Mesenchymal stem cell (in vitro differentiated cells and primary cell): ENCODE measurements around the gene TMEM151A.
A peak's percentile ranks its signal among the peaks of the same experiment; 100 is the strongest.

Experiments used
- DNase-seq: peaks from one replicate; pipeline ENCODE4 v3.0.0-alpha.2; 2013
- H2AFZ ChIP-seq: one replicate; pipeline ENCODE4 v1.6.1; 2013; ENCODE audit warnings: low read depth, mild to moderate bottlenecking, control low read depth, inconsistent platforms, low read length, moderate library complexity
- H2AK5ac ChIP-seq: 2 replicates; pipeline ENCODE4 v1.6.1; 2013; ENCODE audit warnings: low read length, moderate library complexity, mild to moderate bottlenecking, inconsistent platforms; ENCODE audit not compliant: severe bottlenecking
- H2BK120ac ChIP-seq: one replicate; pipeline ENCODE4 v1.6.1; 2013; ENCODE audit warnings: low read depth, mild to moderate bottlenecking, inconsistent platforms, low read length, moderate library complexity
- H2BK12ac ChIP-seq, 2 experiments: one replicate each; pipeline ENCODE4 v1.6.1; 2013; ENCODE audit warnings: inconsistent platforms in 2 of 2, low read length in 2 of 2, mild to moderate bottlenecking in 2 of 2, moderate library complexity in 2 of 2, control low read depth in 1 of 2
- H2BK15ac ChIP-seq: one replicate; pipeline ENCODE4 v1.6.1; 2013; ENCODE audit warnings: mild to moderate bottlenecking, low read depth, inconsistent platforms; ENCODE audit not compliant: poor library complexity, severe bottlenecking
- H2BK5ac ChIP-seq: 2 replicates; pipeline ENCODE4 v1.6.1; 2013; ENCODE audit warnings: low read depth, mild to moderate bottlenecking, low read length, control low read depth, inconsistent platforms; ENCODE audit not compliant: poor library complexity, severe bottlenecking
- H3K14ac ChIP-seq, 2 experiments: one replicate each; pipeline ENCODE4 v1.6.1; 2013; ENCODE audit warnings: inconsistent platforms in 2 of 2, low read length in 2 of 2, control low read depth in 1 of 2, mild to moderate bottlenecking in 1 of 2, moderate library complexity in 1 of 2
- H3K18ac ChIP-seq, 2 experiments: one replicate each; pipeline ENCODE4 v1.6.1; 2013; ENCODE audit warnings: inconsistent platforms in 2 of 2, low read length in 2 of 2, control low read depth in 1 of 2, low read depth in 1 of 2, mild to moderate bottlenecking in 1 of 2
- H3K23ac ChIP-seq, 2 experiments: one replicate each; pipeline ENCODE4 v1.6.1; 2013; ENCODE audit warnings: inconsistent platforms in 2 of 2, low read length in 2 of 2, mild to moderate bottlenecking in 2 of 2, moderate library complexity in 2 of 2, control low read depth in 1 of 2
- H3K27ac ChIP-seq: 2 replicates; pipeline ENCODE4 v1.5.1; 2013; ENCODE audit warnings: mild to moderate bottlenecking, moderate library complexity, low read length, control low read depth, inconsistent platforms; ENCODE audit not compliant: poor library complexity, severe bottlenecking
- H3K27me3 ChIP-seq, 2 experiments: 2 replicates each; pipeline versions ENCODE4 v1.6.1 to v1.7.0; 2013; ENCODE audit warnings: low read length in 2 of 2, mild to moderate bottlenecking in 2 of 2, moderate library complexity in 2 of 2, control low read depth in 1 of 2, inconsistent platforms in 1 of 2; ENCODE audit not compliant: control insufficient read depth in 1 of 2, insufficient read depth in 1 of 2
- H3K36me3 ChIP-seq, 2 experiments: 2 replicates each; pipeline versions ENCODE4 v1.6.1 to v1.7.0; 2013; ENCODE audit warnings: low read length in 2 of 2, control low read depth in 1 of 2, inconsistent platforms in 1 of 2, low read depth in 1 of 2, mild to moderate bottlenecking in 1 of 2; ENCODE audit not compliant: insufficient read depth in 2 of 2, control insufficient read depth in 1 of 2
- H3K4ac ChIP-seq, 2 experiments: one replicate each; pipeline ENCODE4 v1.6.1; 2013; ENCODE audit warnings: inconsistent platforms in 2 of 2, low read length in 2 of 2, mild to moderate bottlenecking in 2 of 2, moderate library complexity in 2 of 2, control low read depth in 1 of 2, low read depth in 1 of 2
- H3K4me1 ChIP-seq: 2 replicates; pipeline ENCODE4 v1.6.1; 2013; ENCODE audit warnings: low read depth, low read length, control low read depth; ENCODE audit not compliant: control insufficient read depth, insufficient read depth
- H3K4me2 ChIP-seq: 2 replicates; pipeline ENCODE4 v1.6.1; 2013; ENCODE audit warnings: low read length, mild to moderate bottlenecking, inconsistent platforms; ENCODE audit not compliant: poor library complexity, severe bottlenecking
- H3K4me3 ChIP-seq, 2 experiments: 2 replicates each; pipeline versions ENCODE4 v1.5.1 to v1.7.0; 2013; ENCODE audit warnings: low read length in 2 of 2, mild to moderate bottlenecking in 2 of 2, control low read depth in 1 of 2, low read depth in 1 of 2; ENCODE audit not compliant: insufficient read depth in 1 of 2
- H3K79me1 ChIP-seq: replicated peaks from 2 replicates; pipeline ENCODE4 v1.6.1; 2013; ENCODE audit warnings: mild to moderate bottlenecking, control low read depth, low read length, inconsistent platforms; ENCODE audit not compliant: poor library complexity, severe bottlenecking
- H3K9ac ChIP-seq: 2 replicates; pipeline ENCODE4 v1.7.0; 2013; ENCODE audit warnings: mild to moderate bottlenecking, low read length, moderate library complexity
- H3K9me3 ChIP-seq: 2 replicates; pipeline ENCODE4 v1.7.0; 2013; ENCODE audit warnings: mild to moderate bottlenecking, low read length; ENCODE audit not compliant: control insufficient read depth
- H4K8ac ChIP-seq: one replicate; pipeline ENCODE4 v1.6.1; 2013; ENCODE audit warnings: inconsistent platforms, mild to moderate bottlenecking, low read length, moderate library complexity
- H4K91ac ChIP-seq: one replicate; pipeline ENCODE4 v1.6.1; 2013; ENCODE audit warnings: mild to moderate bottlenecking, low read length, inconsistent platforms
- WGBS: methylation state at CpG from one replicate; pipeline ENCODE4 v1.1.7; 2013; ENCODE audit warnings: mixed read lengths; 5-methylcytosine and 5-hydroxymethylcytosine counted together

The TMEM151A gene

DNA sequence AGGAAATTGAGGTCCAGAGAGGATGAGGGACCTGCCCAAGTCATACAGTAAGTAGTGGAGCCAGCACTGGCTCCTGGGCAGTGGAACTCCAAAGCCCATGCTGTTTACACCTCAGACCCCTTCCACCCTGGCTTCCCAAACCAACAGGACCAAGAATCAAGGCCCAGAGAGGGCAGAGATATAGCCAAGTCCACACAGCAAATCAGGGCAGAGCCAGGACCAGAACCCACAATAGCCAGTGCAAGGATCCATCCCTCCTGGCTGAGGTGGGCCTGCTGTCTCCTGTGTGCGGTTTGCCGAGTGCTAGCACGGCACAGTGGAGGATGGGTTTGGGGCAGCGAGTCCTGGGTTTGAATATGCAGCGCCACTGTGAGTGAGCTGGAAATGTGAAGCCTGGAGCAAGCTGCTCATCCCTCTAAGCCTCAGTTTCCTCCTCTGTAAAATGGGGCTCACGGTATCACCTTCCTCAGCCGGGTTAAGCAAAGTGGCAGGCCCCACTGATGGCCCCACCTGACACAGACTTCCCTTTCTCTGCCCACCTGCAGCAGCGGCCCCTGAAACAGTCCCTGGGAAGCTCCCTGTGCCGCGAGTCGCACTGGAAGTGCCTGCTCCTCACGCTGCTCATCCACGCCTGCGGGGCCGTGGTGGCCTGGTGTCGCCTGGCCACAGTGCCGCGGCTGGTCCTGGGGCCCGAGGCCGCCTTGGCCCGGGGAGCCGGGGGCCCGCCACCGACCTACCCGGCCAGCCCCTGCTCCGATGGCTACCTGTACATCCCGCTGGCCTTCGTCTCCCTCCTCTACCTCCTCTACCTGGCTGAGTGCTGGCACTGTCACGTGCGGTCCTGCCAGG is 2.3 kb downstream of the TMEM151A start:
- Histone ChIP-seq H3K27me3 (peaks cover 46 to 57% of the 10 kb centered on the region in 2 experiments), H2AFZ (no peak overlapping the region), H2BK12ac (no peak overlapping the region), H3K23ac (peak overlapping the region in 1 of 2 experiments; percentile 32), H3K18ac (no peak overlapping the region), H4K8ac (no peak overlapping the region), H2BK5ac (no peak overlapping the region), H4K91ac (peak overlapping the region; percentile 37), H2BK15ac (no peak overlapping the region), H3K4me1 (peaks cover 23% of the 10 kb centered on the region), H3K27ac (no peak overlapping the region), H2BK120ac (no peak overlapping the region), H3K4ac (no peak overlapping the region), H3K9ac (no peak overlapping the region), H2AK5ac (no peak overlapping the region), H3K36me3 (peaks cover 0 to 11% of the 10 kb centered on the region in 2 experiments), H3K4me2 (no peak overlapping the region), H3K9me3 (no peaks in the 10 kb centered on the region), H3K79me1 (no peaks in the 10 kb centered on the region), H3K14ac (no peak overlapping the region), H3K4me3 (peak overlapping the region in 1 of 2 experiments; percentile 35)
- no peak for DNase-seq
- WGBS: 84% methylated on average over 26 of the region's 30 CpGs

DNA sequence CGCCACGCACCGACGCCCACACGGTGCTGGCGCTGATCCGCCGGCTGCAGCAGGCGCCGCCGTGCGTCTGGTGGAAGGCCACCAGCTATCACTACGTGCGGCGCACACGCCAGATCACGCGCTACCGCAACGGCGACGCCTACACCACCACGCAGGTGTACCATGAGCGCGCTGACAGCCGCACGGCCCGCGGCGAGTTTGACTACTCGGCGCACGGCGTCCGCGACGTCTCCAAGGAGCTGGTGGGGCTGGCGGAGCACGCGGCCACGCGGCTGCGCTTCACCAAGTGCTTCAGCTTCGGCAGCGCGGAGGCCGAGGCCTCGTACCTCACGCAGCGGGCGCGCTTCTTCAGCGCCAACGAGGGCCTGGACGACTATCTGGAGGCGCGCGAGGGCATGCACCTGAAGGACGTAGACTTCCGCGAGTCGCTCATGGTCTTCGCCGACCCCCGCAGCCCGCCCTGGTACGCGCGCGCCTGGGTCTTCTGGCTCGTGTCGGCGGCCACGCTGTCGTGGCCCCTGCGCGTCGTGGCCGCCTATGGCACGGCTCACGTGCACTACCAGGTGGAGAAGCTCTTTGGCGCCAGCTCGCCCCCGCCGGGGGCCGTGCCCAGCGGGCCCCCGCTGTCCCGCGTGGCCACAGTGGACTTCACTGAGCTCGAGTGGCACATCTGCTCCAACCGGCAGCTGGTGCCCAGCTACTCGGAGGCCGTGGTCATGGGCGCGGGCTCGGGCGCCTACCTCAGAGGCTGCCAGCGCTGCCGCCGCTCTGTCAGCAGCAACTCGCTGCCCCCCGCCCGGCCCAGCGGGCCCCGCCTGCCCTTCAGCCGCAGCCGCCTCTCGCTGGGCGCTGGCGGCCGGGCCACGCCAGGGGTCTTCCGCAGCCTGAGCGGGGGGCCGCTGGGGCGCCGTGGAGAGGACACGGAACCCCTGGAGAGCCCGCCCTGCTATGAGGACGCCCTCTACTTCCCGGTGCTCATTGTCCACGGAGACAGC is 3.2 kb downstream of the TMEM151A start:
- 95% methylated on average over 121 of the region's 123 CpGs for WGBS
- no peak overlapping the region for H4K91ac ChIP-seq
- H3K4me1 ChIP-seq: peaks cover 19% of the 10 kb centered on the region
- no peak overlapping the region for H3K18ac ChIP-seq
- H3K14ac ChIP-seq: no peak overlapping the region
- no peak overlapping the region for H2BK120ac ChIP-seq
- H4K8ac ChIP-seq: no peak overlapping the region
- H3K9me3 ChIP-seq: no peaks in the 10 kb centered on the region
- no peak overlapping the region for H2BK12ac ChIP-seq
- H2AFZ ChIP-seq: no peak overlapping the region
- no peak for DNase-seq
- no peak overlapping the region for H2AK5ac ChIP-seq
- no peak overlapping the region for H3K4me2 ChIP-seq
- H3K79me1 ChIP-seq: no peaks in the 10 kb centered on the region
- peak overlapping the region in 1 of 2 experiments; percentile 35 for H3K4me3 ChIP-seq
- no peak overlapping the region for H3K4ac ChIP-seq
- H3K9ac ChIP-seq: no peak overlapping the region
- H3K27ac ChIP-seq: no peak overlapping the region
- peaks cover 0 to 11% of the 10 kb centered on the region in 2 experiments for H3K36me3 ChIP-seq
- no peak overlapping the region for H2BK15ac ChIP-seq
- H3K23ac ChIP-seq: no peak overlapping the region
- peaks cover 46 to 57% of the 10 kb centered on the region in 2 experiments for H3K27me3 ChIP-seq
- no peak overlapping the region for H2BK5ac ChIP-seq

DNA sequence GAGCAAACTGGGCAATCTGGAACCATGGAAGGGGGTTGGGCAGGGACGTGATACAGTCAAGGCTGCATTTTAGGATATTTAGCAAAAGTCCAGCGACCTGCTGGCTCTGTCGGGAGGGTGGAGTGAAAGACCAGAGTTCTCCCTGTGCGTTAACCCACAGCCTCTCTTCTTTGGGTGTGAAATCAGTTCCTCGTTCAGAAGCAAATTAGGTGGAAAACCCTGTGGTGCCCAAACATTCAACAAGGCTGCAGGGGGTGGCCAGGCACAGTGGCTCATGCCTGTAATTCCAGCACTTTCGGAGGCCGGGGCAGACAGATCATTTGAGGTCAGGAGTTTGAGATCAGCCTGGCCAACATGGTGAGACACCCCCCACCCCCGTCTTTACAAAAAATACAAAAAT is 5.9 kb downstream of the TMEM151A start:
- H2BK12ac ChIP-seq: no peak overlapping the region
- H3K14ac ChIP-seq: no peak overlapping the region
- peaks cover 3% of the 10 kb centered on the region for H3K4me1 ChIP-seq
- H2AFZ ChIP-seq: no peak overlapping the region
- H2BK5ac ChIP-seq: no peak overlapping the region
- H2AK5ac ChIP-seq: no peak overlapping the region
- H3K4me2 ChIP-seq: no peak overlapping the region
- no peak overlapping the region for H3K9ac ChIP-seq
- H3K18ac ChIP-seq: no peak overlapping the region
- no peaks in the 10 kb centered on the region for H3K79me1 ChIP-seq
- H4K8ac ChIP-seq: no peak overlapping the region
- peaks cover 0 to 11% of the 10 kb centered on the region in 2 experiments for H3K36me3 ChIP-seq
- 53% methylated on average over 8 of the region's 8 CpGs for WGBS
- H3K27ac ChIP-seq: no peak overlapping the region
- no peaks in the 10 kb centered on the region for H3K9me3 ChIP-seq
- no peak overlapping the region for H3K23ac ChIP-seq
- H2BK120ac ChIP-seq: no peak overlapping the region
- no peak overlapping the region for H3K4ac ChIP-seq
- no peak for DNase-seq
- H2BK15ac ChIP-seq: no peak overlapping the region
- no peak overlapping the region for H3K4me3 ChIP-seq
- no peak overlapping the region for H4K91ac ChIP-seq
- H3K27me3 ChIP-seq: peaks cover 31 to 44% of the 10 kb centered on the region in 2 experiments

DNA sequence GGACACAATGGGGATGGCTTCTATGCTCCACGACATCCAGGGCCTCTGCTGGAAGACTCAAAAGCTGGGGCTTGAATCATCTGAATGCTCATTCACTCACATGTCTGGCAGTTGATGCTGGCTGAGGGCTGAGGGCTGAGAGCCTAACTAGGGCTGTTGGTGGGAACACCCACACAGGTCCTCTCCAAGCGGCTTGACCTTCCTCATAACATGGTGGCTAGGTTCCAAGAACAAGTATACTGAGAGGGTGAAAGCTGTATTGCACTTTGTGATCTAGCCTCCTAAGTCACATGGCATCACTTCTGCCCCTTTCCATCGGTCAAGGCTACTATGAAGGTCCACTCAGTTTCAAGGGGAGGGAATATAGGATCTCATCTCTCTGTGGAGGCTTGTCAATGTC is 7.5 kb downstream of the TMEM151A start:
- Histone ChIP-seq H2AK5ac (no peak overlapping the region), H3K79me1 (no peaks in the 10 kb centered on the region), H3K4me1 (no peaks in the 10 kb centered on the region), H3K36me3 (peaks cover 0 to 11% of the 10 kb centered on the region in 2 experiments), H3K4me2 (no peak overlapping the region), H3K27me3 (peaks cover 16 to 28% of the 10 kb centered on the region in 2 experiments), H3K9ac (no peak overlapping the region), H3K18ac (no peak overlapping the region), H2BK5ac (no peak overlapping the region), H3K9me3 (no peaks in the 10 kb centered on the region), H3K23ac (no peak overlapping the region), H4K91ac (no peak overlapping the region), H4K8ac (no peak overlapping the region), H3K4ac (no peak overlapping the region), H2BK12ac (no peak overlapping the region), H3K14ac (no peak overlapping the region), H2BK15ac (no peak overlapping the region), H3K4me3 (no peak overlapping the region), H3K27ac (no peak overlapping the region), H2BK120ac (no peak overlapping the region), H2AFZ (no peak overlapping the region)
- WGBS: 87% methylated on average over 3 of the region's 3 CpGs
- DNase-seq: no peak
